ENCODE measurements around the gene CYP3A5.

CYP3A5 gene

DNA sequence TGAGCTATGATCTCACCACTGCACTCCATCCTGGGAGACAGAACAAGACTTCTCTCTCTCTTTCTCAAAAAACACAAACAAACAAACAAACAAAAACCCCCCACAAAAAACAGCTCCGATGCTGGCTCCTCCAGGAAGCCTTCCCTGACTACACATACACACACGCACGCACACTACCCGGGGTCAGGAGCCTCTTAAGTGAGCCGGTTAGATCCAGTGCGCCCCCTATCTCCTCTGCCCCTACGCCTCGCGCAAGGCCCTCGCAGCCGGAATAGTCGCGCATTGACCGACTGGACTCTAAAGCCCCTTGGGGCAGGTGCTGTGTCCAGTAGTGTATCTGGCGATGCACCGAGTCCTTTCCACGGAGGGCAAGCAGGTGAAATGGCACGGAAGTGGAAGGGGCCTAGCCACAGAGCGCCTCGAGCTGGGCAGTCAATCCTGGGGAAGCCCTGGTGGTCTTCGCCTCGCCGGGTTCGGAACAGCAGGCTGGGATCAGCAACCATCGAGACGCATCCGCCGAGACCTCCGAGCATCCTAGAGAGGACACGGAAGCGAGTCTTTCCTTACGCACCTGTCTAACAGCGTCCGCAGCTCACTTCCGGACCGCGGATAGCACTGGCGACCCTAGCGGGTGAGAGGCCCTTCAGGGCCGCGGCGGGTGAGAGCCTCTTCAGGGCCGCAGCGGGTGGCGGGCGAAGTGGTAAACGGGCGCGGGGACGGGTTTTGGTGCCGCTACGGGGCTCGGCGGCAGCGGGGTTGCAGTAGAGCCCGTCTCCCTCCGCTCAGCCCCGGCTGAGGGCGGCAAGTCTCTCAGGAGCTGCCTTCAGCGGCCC, 63.2 kb downstream of the CYP3A5 start, which contains the start of gene ZSCAN25:
TSS of gene ZSCAN25 (plus strand) at position 588 of the 833 bp plus-strand sequence. CDS start 2,661 bp downstream, outside the sequence.
- TF ChIP-seq ZBTB7A (IDR thresholded peaks at IDR 0.05; ENCODE audit: low read depth) (peak; percentile 91), TCF12 (IDR thresholded peaks at IDR 0.05; ENCODE audit: low read depth) (no peak; the same call in 1 of the 2 replicates), RAD21 (IDR thresholded peaks at IDR 0.05; ENCODE audit: low read depth) (peak; percentile 52), EP300 (IDR thresholded peaks at IDR 0.05; ENCODE audit: borderline replicate concordance) (peak; percentile 20; the same call in 1 of the 2 replicates), EGR1 (IDR thresholded peaks at IDR 0.05) (no peak), TAF1 (IDR thresholded peaks at IDR 0.05; ENCODE audit: low read depth) (peak; percentile 96), CREB1 (IDR thresholded peaks at IDR 0.05; ENCODE audit: low read depth) (peak; percentile 73; the same call in 1 of the 2 replicates)
- TF ChIP-seq, protein P1, sequence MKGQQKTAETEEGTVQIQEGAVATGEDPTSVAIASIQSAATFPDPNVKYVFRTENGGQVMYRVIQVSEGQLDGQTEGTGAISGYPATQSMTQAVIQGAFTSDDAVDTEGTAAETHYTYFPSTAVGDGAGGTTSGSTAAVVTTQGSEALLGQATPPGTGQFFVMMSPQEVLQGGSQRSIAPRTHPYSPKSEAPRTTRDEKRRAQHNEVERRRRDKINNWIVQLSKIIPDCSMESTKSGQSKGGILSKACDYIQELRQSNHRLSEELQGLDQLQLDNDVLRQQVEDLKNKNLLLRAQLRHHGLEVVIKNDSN (IDR thresholded peaks at IDR 0.05): peak; percentile 44; the same call in 1 of the 2 replicates
- TF ChIP-seq, protein P2, sequence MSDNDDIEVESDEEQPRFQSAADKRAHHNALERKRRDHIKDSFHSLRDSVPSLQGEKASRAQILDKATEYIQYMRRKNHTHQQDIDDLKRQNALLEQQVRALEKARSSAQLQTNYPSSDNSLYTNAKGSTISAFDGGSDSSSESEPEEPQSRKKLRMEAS (IDR thresholded peaks at IDR 0.05): peak; percentile 60

DNA sequence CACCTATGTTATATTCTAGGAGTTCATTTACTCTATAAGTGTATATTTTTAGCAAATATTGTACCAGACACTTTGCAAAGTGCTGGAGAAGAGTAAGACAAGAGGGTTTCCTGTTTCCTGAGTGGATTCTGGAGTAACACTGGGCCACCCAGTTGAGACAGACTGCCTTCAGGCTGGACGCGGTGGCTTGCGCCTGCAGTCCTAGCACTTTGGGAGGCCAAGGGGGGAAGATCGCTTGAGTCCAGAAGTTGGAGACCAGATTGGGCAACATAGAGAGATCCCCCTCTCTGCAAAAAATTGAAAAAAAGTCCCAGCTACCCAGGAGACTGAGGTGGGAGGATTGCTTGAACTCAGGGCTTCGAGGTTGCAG, 63.8 kb downstream of the CYP3A5 start:
- TF ChIP-seq, protein P2 (IDR thresholded peaks at IDR 0.05): no peak
- TF ChIP-seq ZBTB7A (IDR thresholded peaks at IDR 0.05; ENCODE audit: low read depth) (no peak), TAF1 (IDR thresholded peaks at IDR 0.05; ENCODE audit: low read depth) (no peak), FOXM1 (IDR thresholded peaks at IDR 0.05; ENCODE audit: borderline replicate concordance, low read depth) (no peak), TEAD4 (IDR thresholded peaks at IDR 0.05) (no peak), CEBPB (IDR thresholded peaks at IDR 0.05) (no peak), RAD21 (IDR thresholded peaks at IDR 0.05; ENCODE audit: low read depth) (no peak), YY1 (IDR thresholded peaks at IDR 0.05; ENCODE audit: low read depth) (no peak), TCF12 (IDR thresholded peaks at IDR 0.05; ENCODE audit: low read depth) (no peak), CREB1 (IDR thresholded peaks at IDR 0.05; ENCODE audit: low read depth) (no peak), NFIC (IDR thresholded peaks at IDR 0.05) (no peak), EP300 (IDR thresholded peaks at IDR 0.05; ENCODE audit: borderline replicate concordance) (no peak), EGR1 (IDR thresholded peaks at IDR 0.05) (no peak)
- TF ChIP-seq, protein P1 (IDR thresholded peaks at IDR 0.05): no peak
- TF ChIP-seq, protein P3, sequence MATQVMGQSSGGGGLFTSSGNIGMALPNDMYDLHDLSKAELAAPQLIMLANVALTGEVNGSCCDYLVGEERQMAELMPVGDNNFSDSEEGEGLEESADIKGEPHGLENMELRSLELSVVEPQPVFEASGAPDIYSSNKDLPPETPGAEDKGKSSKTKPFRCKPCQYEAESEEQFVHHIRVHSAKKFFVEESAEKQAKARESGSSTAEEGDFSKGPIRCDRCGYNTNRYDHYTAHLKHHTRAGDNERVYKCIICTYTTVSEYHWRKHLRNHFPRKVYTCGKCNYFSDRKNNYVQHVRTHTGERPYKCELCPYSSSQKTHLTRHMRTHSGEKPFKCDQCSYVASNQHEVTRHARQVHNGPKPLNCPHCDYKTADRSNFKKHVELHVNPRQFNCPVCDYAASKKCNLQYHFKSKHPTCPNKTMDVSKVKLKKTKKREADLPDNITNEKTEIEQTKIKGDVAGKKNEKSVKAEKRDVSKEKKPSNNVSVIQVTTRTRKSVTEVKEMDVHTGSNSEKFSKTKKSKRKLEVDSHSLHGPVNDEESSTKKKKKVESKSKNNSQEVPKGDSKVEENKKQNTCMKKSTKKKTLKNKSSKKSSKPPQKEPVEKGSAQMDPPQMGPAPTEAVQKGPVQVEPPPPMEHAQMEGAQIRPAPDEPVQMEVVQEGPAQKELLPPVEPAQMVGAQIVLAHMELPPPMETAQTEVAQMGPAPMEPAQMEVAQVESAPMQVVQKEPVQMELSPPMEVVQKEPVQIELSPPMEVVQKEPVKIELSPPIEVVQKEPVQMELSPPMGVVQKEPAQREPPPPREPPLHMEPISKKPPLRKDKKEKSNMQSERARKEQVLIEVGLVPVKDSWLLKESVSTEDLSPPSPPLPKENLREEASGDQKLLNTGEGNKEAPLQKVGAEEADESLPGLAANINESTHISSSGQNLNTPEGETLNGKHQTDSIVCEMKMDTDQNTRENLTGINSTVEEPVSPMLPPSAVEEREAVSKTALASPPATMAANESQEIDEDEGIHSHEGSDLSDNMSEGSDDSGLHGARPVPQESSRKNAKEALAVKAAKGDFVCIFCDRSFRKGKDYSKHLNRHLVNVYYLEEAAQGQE (IDR thresholded peaks at IDR 0.05; ENCODE audit: low read depth): no peak

DNA sequence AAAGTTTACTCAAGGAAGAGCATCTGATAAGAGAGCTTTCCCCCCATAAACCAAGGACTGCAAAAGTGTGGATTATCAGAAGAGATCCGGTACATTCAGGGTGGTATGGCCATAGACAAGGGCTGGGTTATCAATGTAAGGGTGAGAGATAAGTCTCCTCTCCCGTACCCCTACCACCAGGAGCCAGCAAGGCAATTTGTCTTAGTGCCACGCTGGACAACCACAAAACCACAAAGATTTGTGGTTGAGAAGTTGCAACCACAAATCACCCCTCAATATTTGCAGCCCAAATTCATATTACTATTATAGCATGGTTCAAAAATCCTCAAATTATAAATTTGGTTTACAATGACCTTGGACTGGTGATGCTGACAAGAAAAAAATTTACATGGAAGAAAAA, 65.3 kb downstream of the CYP3A5 start:
- TF ChIP-seq EP300 (IDR thresholded peaks at IDR 0.05; ENCODE audit: borderline replicate concordance) (no peak), EGR1 (IDR thresholded peaks at IDR 0.05) (no peak), YY1 (IDR thresholded peaks at IDR 0.05; ENCODE audit: low read depth) (no peak), FOXM1 (IDR thresholded peaks at IDR 0.05; ENCODE audit: borderline replicate concordance, low read depth) (no peak), CREB1 (IDR thresholded peaks at IDR 0.05; ENCODE audit: low read depth) (no peak), TCF12 (IDR thresholded peaks at IDR 0.05; ENCODE audit: low read depth) (no peak), NFIC (IDR thresholded peaks at IDR 0.05) (no peak), CEBPB (IDR thresholded peaks at IDR 0.05) (no peak), TAF1 (IDR thresholded peaks at IDR 0.05; ENCODE audit: low read depth) (no peak), RAD21 (IDR thresholded peaks at IDR 0.05; ENCODE audit: low read depth) (no peak), ZBTB7A (IDR thresholded peaks at IDR 0.05; ENCODE audit: low read depth) (no peak), TEAD4 (IDR thresholded peaks at IDR 0.05) (no peak)
- TF ChIP-seq, protein P1 (IDR thresholded peaks at IDR 0.05): no peak
- TF ChIP-seq, protein P3 (IDR thresholded peaks at IDR 0.05; ENCODE audit: low read depth): no peak

DNA sequence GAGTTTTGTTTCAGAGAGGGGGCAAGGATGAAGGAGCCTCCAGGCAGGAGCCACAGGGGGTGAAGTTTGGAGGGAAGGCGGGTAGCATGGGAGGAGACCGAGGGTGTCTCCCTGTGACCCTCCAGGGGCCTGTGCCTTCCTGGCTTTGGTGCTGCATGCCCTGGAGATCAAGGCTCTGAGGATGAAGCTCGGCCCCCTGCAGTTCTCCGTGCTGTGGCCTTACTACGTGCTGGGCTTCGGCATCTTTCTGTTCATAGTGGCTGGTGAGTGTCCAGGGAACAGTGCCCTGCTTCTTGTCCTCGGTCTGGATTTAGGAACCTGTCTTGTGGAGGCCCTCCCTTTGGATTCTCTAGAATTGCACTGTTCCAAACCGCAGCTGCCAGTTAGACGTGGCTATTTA, 72.2 kb downstream of the CYP3A5 start:
- no peak for TF ChIP-seq TCF12 (IDR thresholded peaks at IDR 0.05; ENCODE audit: low read depth)
- TF ChIP-seq YY1 (IDR thresholded peaks at IDR 0.05; ENCODE audit: low read depth): no peak
- no peak for TF ChIP-seq CEBPB (IDR thresholded peaks at IDR 0.05)
- no peak for TF ChIP-seq RAD21 (IDR thresholded peaks at IDR 0.05; ENCODE audit: low read depth)
- TF ChIP-seq EP300 (IDR thresholded peaks at IDR 0.05; ENCODE audit: borderline replicate concordance): no peak
- TF ChIP-seq, protein P3 (IDR thresholded peaks at IDR 0.05; ENCODE audit: low read depth): no peak
- TF ChIP-seq, protein P1 (IDR thresholded peaks at IDR 0.05): no peak
- no peak for TF ChIP-seq EGR1 (IDR thresholded peaks at IDR 0.05)
- TF ChIP-seq TEAD4 (IDR thresholded peaks at IDR 0.05): no peak
- no peak for TF ChIP-seq FOXM1 (IDR thresholded peaks at IDR 0.05; ENCODE audit: borderline replicate concordance, low read depth)

Data from Ishikawa (cell line).